HG03039 (cell line): ENCODE measurements around the gene MTMR12.
A peak's percentile ranks its signal among the peaks of the same experiment; 100 is the strongest.
"Not testable (repeated sequence)": the region's sequence is repeated elsewhere in the genome, so short reads cannot be mapped to it uniquely, and the experiment has no call there.

Experiments
- ATAC-seq: cut with Tn5 transposase; IDR thresholded peaks from one replicate; pipeline ENCODE4 v1.9.1; 2021; ENCODE audit warnings: mild to moderate bottlenecking, moderate library complexity; ENCODE audit not compliant: unreplicated experiment

MTMR12 gene

DNA sequence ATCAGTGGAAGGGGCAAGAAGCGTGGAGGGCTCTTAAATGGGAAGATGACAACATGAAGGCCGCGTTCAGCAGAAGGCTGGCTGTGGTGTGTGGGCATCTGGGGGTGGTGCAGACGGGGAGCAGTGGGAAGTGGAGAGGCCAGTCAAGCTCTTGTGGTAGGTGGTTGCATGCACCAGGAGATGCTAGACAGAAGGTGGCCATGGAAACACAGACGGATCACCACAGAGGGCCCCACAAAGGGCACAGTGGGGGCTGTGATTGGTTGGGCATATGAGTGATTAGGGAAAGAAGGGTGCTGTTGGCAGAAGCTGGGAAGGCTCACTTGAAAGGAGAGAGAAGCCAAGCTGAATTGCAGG lies 14.7 kb downstream of the MTMR12 start:
- ATAC-seq, result no peak

GRCh38 chr5:32297181-32298058 lies 15.3 kb downstream of the MTMR12 start:
- no peak for ATAC-seq

- not testable (repeated sequence) for ATAC-seq
These were observed 16.6 kb downstream of the MTMR12 start for GRCh38 chr5:32295966-32296772.

DNA sequence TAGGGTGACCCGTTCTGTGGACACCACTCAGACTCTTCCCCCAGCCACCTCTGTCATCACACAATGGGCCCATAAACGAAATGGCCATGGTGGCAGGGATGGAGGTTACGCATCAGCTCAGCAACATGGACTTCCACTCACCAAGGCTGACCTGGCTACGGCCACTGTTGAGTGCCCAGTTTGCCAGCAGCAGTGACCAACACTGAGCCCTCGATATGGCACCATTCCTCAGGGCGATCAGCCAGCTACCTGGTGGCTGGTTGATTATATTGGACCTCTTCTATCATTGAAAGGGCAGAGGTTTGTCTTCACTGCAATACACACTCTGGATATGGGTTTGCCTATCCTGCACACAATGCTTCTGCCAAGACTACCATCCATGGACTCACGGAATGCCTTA lies 21.1 kb downstream of the MTMR12 start:
- no peak for ATAC-seq

DNA sequence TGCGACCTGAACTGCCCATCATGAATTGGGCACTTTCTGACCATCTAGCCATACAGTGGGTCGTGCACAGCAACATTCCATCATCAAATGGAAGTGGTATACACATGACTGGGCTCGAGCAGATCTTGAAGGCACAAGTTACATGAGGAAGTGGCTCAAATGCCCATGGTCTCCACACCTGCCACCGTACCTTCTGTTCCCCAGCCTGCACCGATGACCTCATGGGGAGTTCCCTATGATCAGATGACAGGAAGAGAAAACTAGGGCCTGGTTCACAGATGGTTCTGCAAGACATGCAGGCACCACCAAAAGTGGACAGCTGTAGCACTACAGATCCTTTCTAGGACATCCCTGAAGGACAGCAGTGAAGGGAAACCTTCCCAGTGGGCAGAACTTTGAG lies 21.8 kb downstream of the MTMR12 start:
- no peak for ATAC-seq

DNA sequence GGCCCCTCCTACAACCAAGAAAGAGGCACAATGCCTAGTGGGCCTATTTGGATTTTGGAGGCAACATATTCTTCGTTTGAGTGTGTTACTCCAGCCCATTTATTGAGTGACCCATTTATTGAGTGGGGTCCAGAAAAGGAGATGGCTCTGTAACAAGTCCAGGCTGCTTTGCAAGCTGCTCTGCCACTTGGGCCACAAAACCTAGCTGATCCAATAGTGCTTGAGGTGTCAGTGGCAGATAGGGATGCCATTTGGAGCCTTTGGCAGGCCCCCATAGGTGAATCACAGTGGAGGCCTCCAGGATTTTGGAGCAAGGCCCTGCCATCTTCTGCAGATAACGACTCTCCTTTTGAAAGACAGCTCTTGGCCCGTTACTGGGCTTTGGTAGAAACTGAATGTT lies 22.2 kb downstream of the MTMR12 start:
- not testable (repeated sequence) for ATAC-seq

- not testable (repeated sequence) for ATAC-seq
These were observed 22.8 kb downstream of the MTMR12 start for GRCh38 chr5:32289986-32290385.

- ATAC-seq, result not testable (repeated sequence)
These were observed 24.6 kb downstream of the MTMR12 start for GRCh38 chr5:32288135-32288534.

- ATAC-seq, result not testable (repeated sequence)
These were observed 25.2 kb downstream of the MTMR12 start for GRCh38 chr5:32287525-32287924.

DNA sequence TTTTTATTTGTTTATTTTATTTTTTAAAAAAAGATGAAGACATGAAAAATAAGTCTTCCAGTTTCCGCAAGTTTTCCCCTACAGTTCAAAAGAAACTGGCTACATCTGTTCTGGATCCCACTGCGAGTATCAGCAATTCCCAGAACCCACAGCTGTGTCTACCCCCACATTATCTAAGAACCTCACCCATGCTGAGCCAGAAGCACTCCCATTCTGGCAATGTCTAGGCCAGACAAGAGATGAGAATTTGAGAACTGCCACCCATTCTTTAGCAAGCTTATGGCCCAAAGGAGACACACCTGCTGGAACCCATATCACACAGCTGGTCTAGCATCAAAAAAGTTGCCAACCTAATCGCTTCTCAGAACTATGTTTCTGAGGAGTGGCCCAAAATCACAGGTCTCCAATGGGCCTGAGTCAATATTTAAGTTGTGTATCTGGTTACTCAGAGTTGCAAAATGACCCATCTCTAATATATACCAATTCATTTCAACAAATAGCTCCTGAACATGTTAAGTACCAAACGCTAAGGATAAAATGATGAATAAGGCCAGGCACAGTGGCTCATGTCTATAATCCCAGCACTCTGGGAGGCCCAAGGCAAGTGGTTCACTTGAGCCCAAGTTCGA lies 27.1 kb downstream of the MTMR12 start:
- no peak for ATAC-seq

DNA sequence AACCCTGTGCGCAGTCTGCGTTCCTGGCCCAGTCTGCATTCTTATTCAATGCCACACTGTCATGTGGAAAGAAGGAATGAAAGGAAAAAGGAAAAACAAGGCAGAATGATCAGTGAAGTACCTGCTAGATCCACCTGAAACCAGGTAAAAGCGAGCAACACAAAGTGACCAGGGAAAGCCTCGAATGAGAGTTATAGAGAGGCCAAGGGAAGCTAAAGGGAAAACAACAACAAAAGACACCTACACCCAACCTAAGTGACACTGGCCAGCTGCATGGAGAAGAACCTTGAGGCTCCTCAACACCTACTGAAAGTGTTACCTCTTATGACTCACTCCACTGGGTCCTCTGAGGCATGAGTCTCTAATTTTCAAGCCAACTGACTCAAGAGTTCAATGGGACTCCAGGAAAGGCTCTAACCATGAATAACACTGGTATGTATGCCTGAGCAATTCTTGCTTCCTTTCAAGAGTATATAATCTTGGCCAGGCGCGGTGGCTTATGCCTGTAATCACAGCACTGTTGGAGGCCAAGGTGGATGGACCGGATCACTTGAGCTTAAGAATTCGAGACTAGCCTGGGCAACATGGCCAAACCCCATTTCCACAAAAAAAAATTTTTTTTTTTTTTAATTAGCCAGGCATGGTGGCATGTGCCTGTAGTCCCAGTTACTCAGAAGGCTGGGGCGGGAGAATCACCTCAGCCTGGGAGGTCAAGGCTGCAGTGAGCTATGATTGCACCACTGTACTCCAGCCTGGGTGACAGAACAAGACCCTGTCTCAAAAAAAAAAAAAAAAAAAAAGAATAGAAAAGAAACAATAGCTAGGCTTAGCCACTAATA lies 29.0 kb downstream of the MTMR12 start:
- ATAC-seq, result peak; percentile 47

- ATAC-seq, result no peak
These were observed 29.7 kb downstream of the MTMR12 start for GRCh38 chr5:32283061-32283460.

DNA sequence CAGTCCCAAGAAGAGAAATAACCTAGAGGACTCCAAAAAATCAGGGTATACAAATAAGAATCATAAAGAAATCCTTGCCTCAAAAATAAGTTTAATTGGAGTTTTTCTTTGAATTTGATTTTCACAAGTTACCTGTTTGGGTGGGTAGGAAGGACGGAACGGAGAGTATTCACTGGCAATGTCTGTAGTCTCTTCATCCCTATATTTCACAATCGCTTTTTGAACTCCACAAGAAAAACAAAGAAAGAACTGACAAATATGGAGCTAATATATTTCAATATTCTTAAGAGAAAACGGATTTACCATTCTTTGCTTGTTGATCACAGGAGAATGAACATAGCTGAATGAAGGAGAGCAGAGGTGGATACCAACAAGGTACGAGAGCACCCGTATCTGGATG lies 30.1 kb downstream of the MTMR12 start:
- no peak for ATAC-seq

- ATAC-seq, result not testable (repeated sequence)
These were observed 31.2 kb downstream of the MTMR12 start for GRCh38 chr5:32281378-32282133.

DNA sequence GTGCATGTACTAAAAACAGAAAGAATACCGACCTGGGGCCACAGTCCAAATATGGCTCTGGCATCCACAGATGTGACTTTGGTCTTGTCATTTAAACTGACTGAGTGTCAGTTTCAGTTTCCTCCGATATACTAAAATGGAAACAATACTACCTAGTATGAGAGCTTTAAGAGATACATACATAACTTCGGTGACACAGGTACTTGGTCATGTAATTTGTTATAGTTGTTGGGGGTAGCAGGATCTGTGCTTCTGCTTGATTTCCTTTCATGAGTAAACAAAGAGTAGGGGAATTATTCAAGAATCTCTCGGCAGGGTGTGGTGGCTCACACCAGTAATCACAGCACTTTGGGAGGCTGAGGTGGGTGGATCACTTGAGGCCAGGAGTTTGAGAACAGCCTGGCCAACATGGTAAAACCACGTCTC lies 32.1 kb downstream of the MTMR12 start:
- ATAC-seq, result peak; percentile 77

- ATAC-seq, result no peak
These were observed 33.0 kb downstream of the MTMR12 start for GRCh38 chr5:32279786-32280185.

DNA sequence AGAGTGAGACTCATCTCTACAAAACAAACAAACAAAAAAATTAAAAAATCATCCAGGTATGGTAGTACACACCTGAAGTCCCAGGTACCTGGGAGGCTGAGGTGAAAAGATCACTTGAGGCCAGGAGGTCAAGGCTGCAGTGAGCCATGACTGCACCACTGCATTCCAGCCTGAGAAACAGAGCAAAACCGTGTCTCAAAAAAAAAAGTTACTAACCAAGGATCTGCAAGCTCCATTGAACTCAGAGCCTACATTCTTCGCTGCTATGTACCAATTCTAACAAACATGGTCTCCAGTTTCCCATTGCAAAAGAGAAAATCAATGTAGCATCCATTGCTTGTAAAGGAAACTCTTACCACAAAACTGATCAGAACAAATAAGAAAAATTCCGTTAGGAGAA lies 33.5 kb downstream of the MTMR12 start:
- no peak for ATAC-seq

GRCh38 chr5:32278406-32278805 lies 34.3 kb downstream of the MTMR12 start:
- ATAC-seq, result no peak

GRCh38 chr5:32277798-32278197 lies 34.9 kb downstream of the MTMR12 start:
- ATAC-seq, result no peak
